Activated T-helper 2 cell treated with anti-CD3 and anti-CD28 coated beads, Interferon-gamma antibody, Interleukin-2, Interleukin-4, amounts not matched to agents 10 μg/mL and 5 μg/mL and 100 μg/mL, durations not matched to agents 14 hours and 24 hours and 36 hours (primary cell): Measurements from ENCODE around the gene NLRP6. TPM values are rescaled to one million over a fixed set of nuclear protein-coding genes. Genes with fewer than 3 reads are reported as not detected.
"Not testable (repeated sequence)": the region's sequence is repeated elsewhere in the genome, so short reads cannot be mapped to it uniquely, and the experiment has no call there.

Experiments used
- DNase-seq: peaks from one replicate; pipeline ENCODE4 v3.0.0; 2021; ENCODE audit warnings: low spot score
- H3K27ac Mint-ChIP-seq: one replicate; pipeline ENCODE4 v1.8.0; 2021; ENCODE audit warnings: mixed read lengths
- H3K27me3 Mint-ChIP-seq: one replicate; pipeline ENCODE4 v1.8.0; 2021; ENCODE audit warnings: low read depth, mixed read lengths
- H3K36me3 Mint-ChIP-seq: one replicate; pipeline ENCODE4 v1.8.0; 2021; ENCODE audit warnings: low read depth, mixed read lengths
- H3K4me1 Mint-ChIP-seq: one replicate; pipeline ENCODE4 v1.8.0; 2021; ENCODE audit warnings: low read depth, mixed read lengths
- H3K4me3 Mint-ChIP-seq: one replicate; pipeline ENCODE4 v1.8.0; 2021; ENCODE audit warnings: low read depth, mild to moderate bottlenecking, moderate library complexity, mixed read lengths
- H3K9me3 Mint-ChIP-seq: one replicate; pipeline ENCODE4 v1.8.0; 2021; ENCODE audit warnings: mixed read lengths
- intact Hi-C: fragments of 100-400 bp; cut with micrococcal nuclease; formaldehyde crosslinking; loops from one replicate; pipeline ENCODE4 v1.15.1; 2023
- total RNA-seq: library from RNA; stranded (reverse); gene quantifications from 2 replicates; pipeline ENCODE4 v1.2.3, GENCODE V29; 2022

Gene NLRP6
- total RNA-seq, 1 donor from 2014 or later = 1.1 TPM

DNA sequence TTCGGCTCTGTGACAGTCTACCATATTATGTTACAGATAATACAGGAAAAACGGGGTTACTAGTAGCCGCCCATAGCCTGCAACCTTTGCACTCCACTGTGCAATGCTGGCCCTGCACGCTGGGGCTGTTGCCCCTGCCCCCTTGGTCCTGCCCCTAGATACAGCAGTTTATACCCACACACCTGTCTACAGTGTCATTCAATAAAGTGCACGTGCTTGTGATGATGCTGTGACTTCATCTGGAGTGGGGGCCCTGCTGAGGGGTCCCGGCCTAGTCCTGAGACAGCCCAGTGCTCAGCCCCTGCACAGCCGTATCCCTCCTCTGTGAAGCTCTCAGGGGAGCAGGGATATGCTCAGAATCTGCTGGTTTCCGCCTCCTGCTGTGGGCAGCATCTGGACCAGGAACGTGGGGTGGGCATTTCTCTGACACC, 36.9 kb downstream of the NLRP6 start:
- H3K27me3 Mint-ChIP-seq = no peaks in the 10 kb centered on the region
- no peak for DNase-seq
- H3K4me3 Mint-ChIP-seq = peak overlapping the region; percentile 90
- intact Hi-C loops = no loop called here
- no peaks in the 10 kb centered on the region for H3K9me3 Mint-ChIP-seq
- peak overlapping the region; percentile 91 for H3K27ac Mint-ChIP-seq
- peaks cover 45% of the 10 kb centered on the region for H3K36me3 Mint-ChIP-seq
- peaks cover 35% of the 10 kb centered on the region for H3K4me1 Mint-ChIP-seq

DNA sequence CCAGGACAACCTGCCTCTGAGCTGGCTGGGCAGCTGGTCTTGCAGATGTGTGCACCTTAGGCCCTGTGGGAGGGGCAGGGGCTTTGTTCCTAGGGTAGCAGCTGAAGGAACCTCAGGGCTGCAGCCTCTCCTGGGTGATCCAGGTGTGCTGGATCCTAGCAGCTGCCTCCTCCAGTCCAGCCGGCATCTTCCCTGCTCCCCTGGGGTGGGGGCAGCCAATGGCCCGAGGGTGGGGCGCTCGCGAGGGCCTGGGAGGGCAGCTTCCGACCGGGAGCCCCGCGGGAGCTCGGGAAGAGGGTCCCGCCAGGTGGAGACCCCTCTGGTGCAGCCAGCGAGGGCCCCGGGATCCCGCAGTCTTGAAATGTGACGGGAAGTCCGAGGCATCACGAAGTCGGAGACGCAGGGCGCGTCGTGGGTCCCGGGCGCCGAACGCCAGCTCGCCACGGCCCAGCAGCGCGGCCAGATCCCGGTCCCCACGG, 37.3 kb downstream of the NLRP6 start:
- Mint-ChIP-seq H3K27me3 (no peaks in the 10 kb centered on the region), H3K36me3 (peaks cover 50% of the 10 kb centered on the region), H3K9me3 (no peaks in the 10 kb centered on the region), H3K27ac (peak overlapping the region; percentile 91), H3K4me1 (peaks cover 39% of the 10 kb centered on the region), H3K4me3 (peak overlapping the region; percentile 90)
- DNase-seq = no peak
- intact Hi-C loops = no loop called here

DNA sequence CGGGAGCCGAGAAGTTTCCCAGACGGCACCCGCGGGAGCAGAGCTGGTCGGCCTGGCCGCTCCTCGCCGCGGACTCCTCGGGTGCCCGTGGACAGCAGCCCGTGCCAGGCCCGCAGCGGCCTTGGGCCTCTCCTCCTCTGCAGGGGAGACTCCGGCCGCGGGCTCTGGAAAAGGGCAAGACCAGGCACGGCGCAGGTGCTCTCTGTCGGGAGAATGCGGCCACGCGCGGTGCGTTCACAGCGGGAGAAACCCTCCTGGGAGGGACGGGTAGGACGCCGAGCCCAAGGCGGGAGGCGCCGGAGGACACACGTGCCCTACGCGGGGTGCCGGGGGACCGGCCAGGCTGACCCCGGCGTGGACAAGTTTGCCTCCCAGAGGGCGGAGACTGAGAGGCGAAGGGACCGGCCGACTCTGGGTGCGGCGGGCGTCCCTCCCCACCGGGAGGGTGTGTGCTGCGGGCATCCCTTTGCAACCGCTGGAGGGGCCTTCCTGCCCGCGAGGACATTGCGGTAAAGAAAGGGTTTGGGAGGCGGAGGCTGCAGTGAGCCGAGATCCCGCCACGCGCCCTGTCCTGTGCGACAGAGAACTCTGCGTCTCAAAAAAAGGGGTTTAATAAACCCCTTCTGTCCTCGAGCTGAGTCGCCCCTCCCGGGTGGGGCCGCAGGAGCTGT, 38.0 kb downstream of the NLRP6 start:
- intact Hi-C loops = no loop called here

DNA sequence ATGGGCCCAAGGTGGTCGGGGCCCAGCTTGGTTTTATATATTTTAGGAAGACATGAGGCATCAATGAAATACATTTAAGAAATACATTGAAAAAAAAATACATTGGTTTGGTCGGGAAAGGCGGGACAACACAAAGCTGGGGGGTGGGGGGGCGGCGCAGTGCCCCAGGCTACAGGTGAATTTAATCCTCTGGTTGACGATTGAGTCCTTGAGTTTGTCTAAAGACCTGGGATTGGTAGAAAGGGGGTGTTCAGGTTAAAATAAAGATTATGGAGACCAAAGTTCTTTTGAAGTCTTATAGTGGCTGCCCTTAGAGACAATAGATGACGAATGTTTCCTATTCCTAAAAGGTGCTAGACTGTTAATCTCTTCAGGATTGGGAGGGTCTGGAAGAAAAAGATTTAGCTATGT, 38.7 kb downstream of the NLRP6 start:
- H3K4me1 Mint-ChIP-seq = peaks cover 39% of the 10 kb centered on the region
- H3K4me3 Mint-ChIP-seq = peak overlapping the region; percentile 86

More for the DNA sequence above, 38.0 kb downstream of the NLRP6 start:
- peak overlapping the region; percentile 88 for H3K27ac Mint-ChIP-seq
- peaks cover 53% of the 10 kb centered on the region for H3K36me3 Mint-ChIP-seq
- H3K4me1 Mint-ChIP-seq = peaks cover 42% of the 10 kb centered on the region
- DNase-seq = no peak
- H3K4me3 Mint-ChIP-seq = peak overlapping the region; percentile 86
- no peaks in the 10 kb centered on the region for H3K9me3 Mint-ChIP-seq
- no peaks in the 10 kb centered on the region for H3K27me3 Mint-ChIP-seq

DNA sequence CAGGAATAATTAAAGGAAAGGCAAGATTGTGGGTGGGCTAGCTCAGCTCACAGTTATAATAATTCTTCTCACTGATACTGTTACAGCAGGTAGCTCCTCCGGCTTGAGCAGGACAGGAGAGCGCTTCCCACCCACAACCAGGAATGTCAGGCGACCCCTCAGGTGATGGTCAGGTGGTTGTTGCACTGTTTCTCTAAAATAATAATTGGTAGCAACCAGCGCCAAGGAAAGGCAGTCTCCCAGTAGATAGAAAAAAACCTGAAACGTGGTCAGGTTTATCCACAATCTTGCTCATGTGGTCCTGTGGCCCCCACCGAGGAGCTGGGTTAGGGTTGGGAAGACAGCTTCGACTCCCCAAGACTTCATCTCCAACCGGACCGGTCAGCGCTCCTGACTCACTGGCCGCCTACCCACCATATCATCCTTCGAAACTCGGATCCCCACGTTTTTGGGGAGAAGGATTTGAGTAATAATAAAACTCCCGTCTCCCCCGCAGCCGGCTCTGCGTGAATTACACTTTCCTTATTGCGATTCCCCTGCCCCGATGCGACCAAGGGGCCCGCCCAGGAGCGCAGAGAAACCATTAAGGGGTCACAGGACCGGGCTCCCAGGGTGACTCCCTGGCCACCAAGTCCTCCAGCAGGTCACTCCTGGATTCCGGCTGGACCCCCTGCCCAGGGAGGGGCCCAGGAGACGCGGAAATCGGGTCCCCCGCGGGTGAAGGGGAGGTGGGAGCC, 39.6 kb downstream of the NLRP6 start:
- peak overlapping the region; percentile 88 for H3K27ac Mint-ChIP-seq
- DNase-seq, intact Hi-C loops, H3K27me3 Mint-ChIP-seq, H3K9me3 Mint-ChIP-seq: not testable (repeated sequence)
- peaks cover 49% of the 10 kb centered on the region for H3K36me3 Mint-ChIP-seq
- H3K4me1 Mint-ChIP-seq = peaks cover 34% of the 10 kb centered on the region
- peak overlapping the region; percentile 86 for H3K4me3 Mint-ChIP-seq

More for the DNA sequence above, 38.7 kb downstream of the NLRP6 start:
- intact Hi-C loops = no loop called here
- H3K27ac Mint-ChIP-seq = peak overlapping the region; percentile 88
- no peaks in the 10 kb centered on the region for H3K27me3 Mint-ChIP-seq
- peaks cover 51% of the 10 kb centered on the region for H3K36me3 Mint-ChIP-seq
- H3K9me3 Mint-ChIP-seq = no peaks in the 10 kb centered on the region
- DNase-seq = no peak

DNA sequence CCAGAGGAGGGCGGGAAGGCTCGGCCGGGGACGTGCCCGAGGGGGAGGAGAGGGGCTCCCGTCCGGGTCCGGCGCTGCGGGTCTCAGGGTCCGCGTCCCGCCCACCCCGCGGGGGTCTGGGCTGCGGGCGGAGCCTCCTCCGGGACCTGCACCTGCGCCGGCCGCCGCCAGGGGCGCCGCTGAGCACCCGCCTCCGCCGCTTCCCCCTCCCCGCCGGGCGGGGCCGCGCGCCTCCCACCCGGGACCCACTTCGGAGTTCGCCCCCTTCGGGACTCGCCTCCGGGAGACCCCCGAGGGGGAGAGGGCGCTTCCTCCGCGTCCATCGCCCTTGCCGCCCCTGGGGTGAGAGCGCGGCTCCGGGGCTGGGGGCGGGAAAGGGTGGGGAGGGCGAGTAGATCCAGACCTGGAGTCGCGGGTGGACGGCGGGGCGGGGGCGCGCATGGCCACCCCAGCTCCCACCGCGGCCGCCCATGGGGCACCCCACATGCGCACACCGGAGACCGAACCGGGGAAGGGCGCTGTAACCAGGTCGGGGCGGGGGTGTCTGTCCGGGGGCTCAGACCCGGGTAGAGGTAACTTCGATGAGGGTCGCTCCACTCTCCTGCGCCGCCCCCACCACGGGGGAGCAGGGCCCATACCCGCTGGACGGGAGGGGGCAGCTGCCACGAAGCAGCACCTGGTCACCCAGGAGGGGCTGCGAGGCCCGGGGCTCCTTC, 40.4 kb downstream of the NLRP6 start:
- DNase-seq = not testable (repeated sequence)
- peaks cover 49% of the 10 kb centered on the region for H3K36me3 Mint-ChIP-seq

DNA sequence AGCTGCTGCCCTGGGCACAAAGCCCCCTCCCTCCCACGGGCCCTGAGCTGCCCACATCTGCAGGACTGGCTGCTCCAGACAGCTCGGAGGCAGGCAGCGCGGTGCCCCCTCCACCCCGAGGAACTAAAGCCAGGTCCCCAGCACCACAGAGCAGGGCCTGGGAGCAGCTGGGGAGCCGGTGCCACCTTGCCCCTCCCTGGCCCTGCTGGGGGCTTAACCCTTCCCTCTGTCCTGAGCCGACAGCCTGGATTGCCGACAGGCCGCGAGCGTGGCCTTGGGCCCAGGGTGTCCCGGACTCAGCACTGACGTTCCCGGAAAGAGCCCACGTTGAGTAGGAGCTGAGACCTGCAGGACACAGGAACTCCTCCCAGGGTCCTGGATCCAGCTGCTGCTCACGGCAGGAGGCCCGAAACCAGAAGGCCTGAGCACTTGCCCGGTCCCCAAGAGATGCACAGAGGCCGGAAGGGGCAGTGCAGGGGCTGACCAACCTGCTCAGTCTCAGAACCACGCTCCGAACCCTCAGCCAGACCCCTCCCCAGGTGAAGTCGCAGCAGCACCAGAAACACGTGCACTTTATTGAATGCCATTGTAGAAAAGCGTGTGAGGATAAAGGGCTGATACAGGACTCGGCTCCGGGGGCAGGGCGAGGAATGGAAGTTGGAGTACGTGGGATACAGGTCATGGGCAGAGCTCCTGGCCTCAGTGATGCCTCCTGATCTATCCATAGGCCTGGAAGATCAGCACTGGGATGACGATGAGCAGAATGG, 41.1 kb downstream of the NLRP6 start:
- Mint-ChIP-seq H3K27ac (peak overlapping the region; percentile 67), H3K4me3 (peak overlapping the region; percentile 79), H3K4me1 (peaks cover 32% of the 10 kb centered on the region), H3K36me3 (peaks cover 44% of the 10 kb centered on the region)
- intact Hi-C loops, H3K27me3 Mint-ChIP-seq, DNase-seq, H3K9me3 Mint-ChIP-seq: not testable (repeated sequence)

More for the DNA sequence above, 40.4 kb downstream of the NLRP6 start:
- H3K9me3 Mint-ChIP-seq, H3K27ac Mint-ChIP-seq, H3K4me3 Mint-ChIP-seq, intact Hi-C loops, H3K27me3 Mint-ChIP-seq: not testable (repeated sequence)
- H3K4me1 Mint-ChIP-seq = peaks cover 28% of the 10 kb centered on the region

DNA sequence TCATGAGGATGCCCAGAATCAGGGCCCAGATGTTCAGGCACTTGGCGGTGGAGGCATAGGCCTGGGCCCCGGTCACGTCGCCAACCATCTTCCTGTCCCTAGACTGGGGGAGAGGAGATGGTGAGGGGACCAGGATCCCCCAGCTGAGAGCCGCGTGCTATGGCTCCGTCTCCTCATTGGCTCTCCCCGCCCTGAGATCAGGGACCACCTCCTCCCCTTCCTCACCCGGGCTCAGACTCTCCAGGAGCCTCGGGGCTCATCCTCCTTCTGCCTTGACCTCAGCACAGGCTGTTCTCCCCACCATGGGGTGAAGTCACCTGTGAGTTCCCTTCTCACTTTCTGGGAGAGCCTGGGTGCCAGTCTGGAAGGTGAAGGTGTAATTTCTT, 41.7 kb downstream of the NLRP6 start:
- peaks cover 38% of the 10 kb centered on the region for H3K36me3 Mint-ChIP-seq
- H3K27ac Mint-ChIP-seq = peak overlapping the region; percentile 67
- intact Hi-C loops, H3K27me3 Mint-ChIP-seq, H3K9me3 Mint-ChIP-seq, DNase-seq: not testable (repeated sequence)
- peaks cover 38% of the 10 kb centered on the region for H3K4me1 Mint-ChIP-seq
- peak overlapping the region; percentile 79 for H3K4me3 Mint-ChIP-seq

DNA sequence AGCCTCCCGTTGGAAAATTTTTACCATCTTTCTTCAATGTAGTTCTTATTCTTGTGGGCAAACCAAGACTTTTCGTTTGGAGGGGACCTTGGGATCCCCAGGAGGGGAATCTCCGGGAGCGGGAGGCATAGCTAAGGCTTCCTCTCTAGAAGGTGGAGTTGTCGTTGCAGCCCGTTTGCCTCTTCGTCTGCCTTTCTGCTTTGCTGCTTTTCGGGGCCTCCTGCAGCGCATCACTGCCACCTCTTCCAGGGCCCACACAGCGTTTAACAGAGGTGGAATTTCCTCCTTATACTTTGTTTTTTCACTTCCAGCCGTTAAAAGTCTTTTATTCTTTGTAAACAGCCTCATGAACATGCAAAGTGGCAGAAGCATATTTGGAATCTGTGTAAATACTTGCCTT, 45.9 kb downstream of the NLRP6 start:
- no peak for DNase-seq
- peaks cover 13% of the 10 kb centered on the region for H3K36me3 Mint-ChIP-seq
- H3K4me3 Mint-ChIP-seq = no peak overlapping the region
- peaks cover 53% of the 10 kb centered on the region for H3K4me1 Mint-ChIP-seq
- H3K9me3 Mint-ChIP-seq = no peaks in the 10 kb centered on the region
- peak overlapping the region; percentile 5 for H3K27ac Mint-ChIP-seq
- intact Hi-C loops = no loop called here
- H3K27me3 Mint-ChIP-seq = no peaks in the 10 kb centered on the region

DNA sequence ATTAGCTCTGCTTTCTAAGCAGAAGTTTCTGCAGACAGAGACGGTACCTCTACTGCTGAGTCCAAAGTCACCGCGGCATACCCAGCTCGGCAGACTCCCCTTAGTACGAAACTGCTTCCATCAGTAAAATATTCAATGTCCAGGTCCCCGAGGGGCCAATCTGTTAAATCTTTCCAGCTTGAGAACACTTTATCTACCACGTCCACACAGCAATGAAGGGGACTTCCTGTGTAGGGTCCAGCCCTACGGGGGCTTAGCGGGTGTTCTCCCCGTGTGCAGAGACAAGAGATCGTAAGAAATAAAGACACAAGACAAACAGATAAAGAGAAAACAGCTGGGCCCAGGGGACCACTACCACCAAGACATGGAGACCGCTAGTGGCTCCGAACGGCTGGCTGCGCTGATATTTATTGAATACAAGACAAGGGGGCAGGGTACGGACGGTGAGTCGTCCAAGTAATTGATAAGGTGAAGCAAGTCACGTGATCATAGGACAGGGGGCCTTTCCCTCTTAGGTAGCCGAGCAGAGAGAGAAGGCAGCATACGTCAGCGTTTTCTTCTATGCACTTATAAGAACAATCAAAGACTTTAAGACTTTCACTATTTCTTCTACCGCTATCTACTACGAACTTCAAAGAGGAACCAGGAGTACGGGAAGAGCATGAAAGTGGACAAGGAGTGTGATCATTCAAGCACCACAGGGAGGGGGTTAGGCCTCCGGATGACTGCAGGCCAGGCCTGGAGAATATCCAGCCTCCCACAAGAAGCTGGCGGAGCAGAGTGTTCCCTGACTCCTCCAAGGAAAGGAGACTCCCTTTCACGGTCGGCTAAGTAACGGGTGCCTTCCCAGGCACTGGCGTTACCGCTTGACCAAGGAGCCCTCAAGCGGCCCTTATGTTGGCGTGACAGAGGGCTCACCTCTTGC, 46.6 kb downstream of the NLRP6 start:
- Mint-ChIP-seq H3K27ac (peak overlapping the region; percentile 62), H3K36me3 (peaks cover 15% of the 10 kb centered on the region), H3K4me1 (peaks cover 56% of the 10 kb centered on the region)
- H3K27me3 Mint-ChIP-seq, H3K4me3 Mint-ChIP-seq, intact Hi-C loops, DNase-seq, H3K9me3 Mint-ChIP-seq: not testable (repeated sequence)

DNA sequence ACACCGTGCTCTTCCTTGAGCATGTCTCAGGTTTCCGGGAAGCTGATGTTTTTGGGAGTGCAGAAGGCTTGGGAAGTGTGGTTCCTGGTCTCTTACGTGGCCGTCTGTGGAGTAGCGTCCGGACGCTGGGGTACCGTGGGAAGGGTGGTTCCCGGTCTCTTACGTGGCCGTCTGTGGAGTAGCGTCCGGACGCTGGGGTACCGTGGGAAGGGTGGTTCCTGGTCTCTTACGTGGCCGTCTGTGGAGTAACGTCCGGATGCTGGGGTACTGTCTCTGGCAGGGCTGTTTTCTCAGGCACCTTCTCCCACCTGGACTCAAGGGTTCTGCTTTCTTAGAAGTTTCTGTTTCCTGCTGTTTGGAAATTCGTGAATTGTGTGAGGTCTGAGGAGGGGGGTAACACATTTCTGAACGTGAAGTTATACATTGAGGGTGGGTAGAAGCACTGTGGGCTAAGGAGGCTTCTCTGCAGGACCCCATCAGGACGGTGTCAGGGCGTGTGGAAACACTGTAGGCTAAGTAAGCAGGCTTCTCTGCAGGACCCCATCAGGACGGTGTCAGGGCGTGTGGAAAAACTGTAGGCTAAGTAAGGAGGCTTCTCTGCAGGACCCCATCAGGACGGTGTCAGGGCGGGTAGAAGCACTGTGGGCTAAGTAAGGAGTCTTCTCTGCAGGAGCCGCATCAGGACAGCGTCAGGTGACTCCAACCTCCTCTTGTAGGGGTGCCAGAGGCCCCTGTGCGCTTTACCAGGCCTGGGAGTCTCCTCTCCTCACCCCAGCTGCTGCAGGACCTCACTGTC, 47.8 kb downstream of the NLRP6 start:
- peaks cover 55% of the 10 kb centered on the region for H3K4me1 Mint-ChIP-seq

More for the DNA sequence above, 47.8 kb downstream of the NLRP6 start:
- H3K4me3 Mint-ChIP-seq = peak overlapping the region; percentile 71
- DNase-seq = no peak
- peak overlapping the region; percentile 94 for H3K27ac Mint-ChIP-seq
- intact Hi-C loops = loop anchor here (2.0 kb wide), 2 partner anchors 13 to 29 kb away; no protein-coding TSS in a partner anchor
- no peaks in the 10 kb centered on the region for H3K9me3 Mint-ChIP-seq
- no peaks in the 10 kb centered on the region for H3K27me3 Mint-ChIP-seq
- peaks cover 9% of the 10 kb centered on the region for H3K36me3 Mint-ChIP-seq
